LHCN-M2 (cell line): ENCODE data around the gene ZNF554. TPM values are rescaled to one million over a fixed set of nuclear protein-coding genes. Genes with fewer than 3 reads are reported as not detected.

Source experiments
- DNase-seq: peaks from one replicate; pipeline ENCODE4 v3.0.0-alpha.2; 2012; ENCODE audit warnings: low read depth
- polyA plus RNA-seq: library from polyadenylated mRNA; unstranded; fragments of >200 nt; gene quantifications from one replicate; pipeline ENCODE4 v1.2.1, GENCODE V29; 2012; ENCODE audit warnings: missing spikeins
- total RNA-seq: library from RNA; depleted of rRNA; stranded (reverse); fragments of >200 nt; gene quantifications from 2 replicates; pipeline ENCODE4 v1.2.3, GENCODE V29; 2014; rRNA removed

ZNF554 gene
- 1.9 and 2.5 TPM in 2 replicates for total RNA-seq
- 1.5 TPM for polyA plus RNA-seq

GRCh38 chr19:2819540-2820111, at the start of gene ZNF554:
Gene ZNF554, plus strand, starts transcription at chr19:2819868. Its CDS starts 204 bp downstream, at chr19:2820072.
- DNase-seq = peak; percentile 90

DNA sequence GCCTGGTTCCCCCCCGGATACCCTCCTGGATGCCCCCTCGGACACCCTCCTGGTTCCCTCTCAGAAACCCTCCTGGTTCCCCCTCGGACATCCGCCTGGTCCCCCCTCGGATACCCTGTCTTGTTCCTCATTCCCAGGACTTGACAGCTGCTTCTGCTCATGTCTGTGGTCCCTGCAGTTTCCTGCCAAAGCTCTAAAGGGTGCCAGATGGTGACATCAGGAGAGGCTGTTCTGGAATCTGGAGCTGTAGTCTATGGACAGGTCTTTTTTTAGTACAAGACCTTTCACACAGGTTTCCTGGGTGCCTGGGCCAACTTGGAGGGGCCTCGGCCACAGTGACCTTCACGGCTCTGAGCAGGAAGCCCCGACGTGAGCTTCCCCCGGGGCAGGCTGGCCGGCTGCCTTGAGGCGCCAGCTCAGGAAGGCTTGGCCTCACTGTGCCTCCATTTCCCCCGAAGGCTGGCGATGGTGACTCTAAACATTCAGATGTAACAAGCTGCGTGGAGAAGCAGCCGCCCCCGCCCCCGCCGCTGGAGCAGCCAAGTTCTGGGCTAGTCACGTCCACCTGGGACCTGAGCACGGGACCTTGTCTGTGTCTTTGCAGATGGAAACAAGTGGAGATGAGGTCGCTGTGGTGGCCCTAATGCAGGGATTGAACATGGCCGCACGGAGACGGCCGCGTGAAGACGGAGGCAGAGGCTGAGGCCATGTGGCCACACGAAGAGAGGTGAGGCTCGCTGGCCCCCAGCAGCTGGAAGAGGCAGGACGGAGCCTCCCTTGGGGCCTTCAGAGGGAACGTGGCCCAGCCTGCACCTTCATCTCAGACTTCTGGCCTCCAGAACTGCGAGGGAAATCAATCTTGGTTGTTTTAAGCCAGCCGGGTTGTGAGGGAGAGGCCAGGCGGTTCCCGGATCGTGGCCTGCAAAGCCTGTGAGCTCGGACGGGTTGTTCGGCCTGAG, 49.3 kb upstream of the ZNF554 start:
- no peak for DNase-seq

DNA sequence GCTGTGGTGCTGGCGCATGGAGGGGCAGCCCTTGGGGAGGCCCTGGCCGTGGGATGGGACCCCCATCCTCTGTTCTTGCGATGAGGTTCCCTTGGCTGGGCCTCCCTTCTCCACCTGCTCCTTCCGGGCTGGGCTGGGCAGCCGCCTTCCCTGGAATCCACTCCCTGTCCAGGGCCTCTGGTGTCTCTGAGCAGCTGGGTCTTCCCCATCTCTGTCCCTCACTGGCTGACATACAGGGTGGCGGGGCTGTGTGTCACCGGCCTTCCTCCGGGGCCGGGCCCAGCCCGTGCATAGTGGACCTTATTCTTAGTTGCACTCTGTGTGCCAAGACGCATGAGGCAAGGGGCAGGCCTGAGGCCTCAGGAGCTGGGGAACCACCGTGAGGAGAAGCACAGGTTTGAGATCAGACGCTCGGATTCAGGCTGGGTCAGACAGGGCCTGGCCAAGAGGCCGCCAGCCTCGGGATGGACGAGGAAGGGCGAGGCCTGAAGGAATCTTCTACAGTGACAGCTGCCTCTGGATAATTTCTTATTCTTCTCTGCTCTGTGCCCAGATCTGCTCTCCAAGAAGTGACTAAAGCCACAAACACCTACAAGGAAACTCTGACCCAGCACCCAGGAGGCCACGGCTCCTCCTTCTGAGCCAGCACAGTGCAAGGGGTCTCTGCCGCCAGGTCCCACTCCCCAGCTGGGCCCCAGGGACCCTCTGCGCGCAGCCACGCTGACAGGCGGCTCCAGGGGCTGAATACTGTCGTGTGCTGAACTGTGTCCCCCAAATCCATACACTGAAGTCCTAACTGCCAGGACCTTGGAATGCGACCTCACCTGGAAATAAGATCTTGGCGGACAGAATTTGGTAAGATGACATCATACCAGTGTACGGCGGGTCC, 47.6 kb upstream of the ZNF554 start:
- DNase-seq = peak; percentile 53

GRCh38 chr19:2774083-2774679, 45.5 kb upstream of the ZNF554 start:
- DNase-seq = no peak

GRCh38 chr19:2774953-2775555, 44.6 kb upstream of the ZNF554 start:
- no peak for DNase-seq

DNA sequence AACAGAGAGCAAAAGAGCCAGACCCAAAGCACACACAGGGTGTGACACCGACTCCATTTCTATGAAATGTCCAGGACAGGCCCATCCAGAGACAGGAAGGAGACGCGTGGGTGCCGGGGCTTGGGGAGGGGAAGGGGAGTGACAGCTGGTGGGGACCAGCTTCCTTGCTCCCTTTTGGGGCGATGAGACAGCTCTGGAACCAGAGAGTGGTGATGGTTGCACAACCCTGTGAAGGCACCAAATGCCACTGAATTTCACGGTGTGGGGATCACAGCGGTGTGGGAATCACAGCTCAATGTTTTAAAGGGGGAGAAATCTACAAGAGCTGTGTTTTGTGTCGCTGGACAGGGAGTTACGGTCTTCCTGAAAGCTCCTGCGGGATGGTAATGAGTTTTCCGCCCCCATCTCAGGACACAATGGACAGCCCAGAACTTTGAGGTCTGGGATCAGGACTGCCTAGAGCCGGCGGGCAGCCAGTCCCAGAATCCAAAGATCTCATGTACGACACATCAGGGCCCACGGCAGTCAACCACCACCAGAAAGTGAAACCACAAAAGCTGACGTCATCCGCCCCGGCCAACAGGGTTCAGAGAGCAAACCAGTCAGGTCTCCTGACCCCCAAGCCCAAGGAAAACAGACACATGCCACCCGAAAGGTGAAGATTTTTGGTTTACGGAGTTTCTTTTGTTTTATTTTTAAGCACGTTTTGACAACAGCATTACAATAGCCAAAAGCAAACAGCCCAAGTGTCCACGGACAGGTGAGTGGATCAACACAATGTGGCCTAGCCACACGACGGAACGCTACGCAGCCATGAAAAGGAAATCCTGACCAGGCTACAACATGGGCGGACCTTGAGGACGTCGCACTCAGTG, 43.9 kb upstream of the ZNF554 start:
- peak; percentile 85 for DNase-seq

DNA sequence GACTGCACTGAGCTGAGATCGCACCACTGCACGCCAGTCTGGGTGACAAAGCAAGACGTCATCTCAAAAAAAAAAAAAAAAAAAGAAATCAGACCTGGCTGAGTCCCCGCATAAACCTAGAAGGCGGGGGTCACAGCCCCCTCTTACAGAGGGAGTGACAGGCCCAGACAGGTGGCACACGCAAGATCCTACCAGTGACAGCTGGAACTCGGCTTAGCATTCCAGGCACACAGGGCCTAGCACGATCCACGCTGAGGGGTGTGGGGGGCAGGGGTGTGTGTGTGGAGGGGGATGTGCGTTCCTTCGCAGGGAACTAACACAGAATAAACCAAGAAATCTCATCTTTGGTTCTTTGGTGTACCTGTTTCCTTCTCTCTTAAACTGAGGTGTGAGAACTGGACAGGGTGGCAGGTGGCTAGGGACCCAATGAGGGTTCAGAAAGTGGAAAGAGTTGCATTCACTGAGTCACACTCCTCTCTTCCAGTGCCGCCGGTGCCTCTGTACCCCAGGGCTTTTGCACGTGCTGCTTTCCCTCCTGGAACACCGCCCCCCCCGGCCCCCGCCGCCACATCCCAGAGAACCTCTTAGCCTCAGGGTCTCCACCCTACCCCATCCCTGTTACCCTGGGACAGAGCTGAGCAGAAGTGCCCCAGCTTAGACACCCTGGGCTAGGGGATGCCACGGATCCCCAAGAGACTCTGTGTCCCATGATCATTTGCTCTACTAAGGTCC, 41.5 kb upstream of the ZNF554 start:
- no peak for DNase-seq

DNA sequence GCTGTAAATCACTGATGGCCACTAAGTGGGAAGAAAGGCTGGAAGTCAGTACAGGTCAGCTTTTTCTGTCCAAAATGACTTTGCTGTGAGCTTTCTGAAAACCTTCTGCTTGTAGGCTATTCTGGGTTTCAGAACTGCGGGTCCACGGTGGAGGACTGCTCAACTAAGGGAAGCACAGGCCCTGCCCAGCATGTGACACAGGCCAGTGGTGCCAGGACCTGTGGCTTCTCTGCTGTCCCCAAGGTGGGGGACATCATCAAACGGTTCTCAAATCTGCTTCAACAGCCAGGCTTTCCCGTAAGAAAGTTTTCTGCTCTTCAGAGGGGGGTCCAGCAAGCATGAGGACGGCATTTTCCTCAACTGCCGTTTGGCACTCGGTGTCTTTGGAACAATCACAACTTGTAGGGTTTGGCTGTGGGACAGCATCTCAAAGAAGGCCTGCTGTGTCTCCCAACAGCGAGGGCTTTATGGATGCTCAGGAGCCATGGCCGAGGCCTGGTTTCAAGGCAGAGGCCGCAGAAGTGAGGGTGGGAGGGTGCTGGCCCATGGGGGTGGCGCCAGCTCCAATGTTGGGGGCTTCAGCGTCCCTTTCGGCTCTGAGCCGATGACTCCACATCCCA, 40.4 kb upstream of the ZNF554 start:
- DNase-seq = no peak

DNA sequence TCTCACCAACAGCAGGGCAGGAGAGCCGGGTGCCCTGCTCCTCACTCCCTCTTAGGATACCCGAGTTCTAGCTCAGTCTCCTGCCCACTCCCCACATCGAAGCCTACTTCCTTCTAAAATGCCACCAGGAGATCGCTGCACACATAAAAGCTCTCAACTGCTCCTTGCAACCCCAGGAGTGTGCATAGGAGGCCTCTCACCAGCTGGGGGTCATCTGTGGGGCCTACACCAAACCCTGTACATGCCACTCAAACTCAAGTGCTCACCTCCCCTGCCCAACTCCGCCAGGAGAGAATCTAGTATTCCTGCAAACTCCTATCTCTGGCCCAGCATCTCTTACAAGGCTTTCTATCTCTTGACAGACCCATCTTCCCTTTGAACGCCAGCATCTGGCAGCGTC, 39.4 kb upstream of the ZNF554 start:
- no peak for DNase-seq

- no peak for DNase-seq
Observed at GRCh38 chr19:2782329-2782935, 37.2 kb upstream of the ZNF554 start.

- DNase-seq = peak; percentile 99
Observed at GRCh38 chr19:2782936-2783780, 36.5 kb upstream of the ZNF554 start, which contains the start of gene SGTA. Gene SGTA, minus strand, starts transcription at chr19:2783273. Its CDS starts 14,205 bp downstream, at chr19:2769068.

GRCh38 chr19:2783781-2784145, 35.9 kb upstream of the ZNF554 start:
- DNase-seq = no peak

GRCh38 chr19:2785244-2785997, 34.2 kb upstream of the ZNF554 start, which contains the start of gene THOP1:
Gene THOP1, plus strand, starts transcription at chr19:2785503. Its CDS starts 160 bp downstream, at chr19:2785663.
- DNase-seq = peak; percentile 98

DNA sequence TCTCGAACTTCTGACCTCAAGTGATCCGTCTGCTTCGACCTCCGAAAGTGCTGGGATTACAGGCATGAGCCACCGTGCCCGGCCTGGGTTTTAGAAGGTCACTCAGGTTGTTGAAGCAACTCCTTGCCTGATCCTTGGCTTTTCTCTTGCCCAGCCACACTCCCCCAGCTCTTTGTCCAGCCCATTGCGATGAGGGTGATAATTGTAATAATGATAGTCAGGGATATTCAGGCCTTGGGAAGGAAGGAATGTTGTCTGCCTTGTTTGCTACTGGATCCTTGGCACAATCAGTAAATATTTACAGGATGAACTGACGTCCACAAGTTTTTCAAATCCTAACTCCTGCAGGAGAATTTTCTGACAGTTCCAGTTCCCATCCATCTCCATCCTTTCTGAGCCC, 32.6 kb upstream of the ZNF554 start:
- no peak for DNase-seq

DNA sequence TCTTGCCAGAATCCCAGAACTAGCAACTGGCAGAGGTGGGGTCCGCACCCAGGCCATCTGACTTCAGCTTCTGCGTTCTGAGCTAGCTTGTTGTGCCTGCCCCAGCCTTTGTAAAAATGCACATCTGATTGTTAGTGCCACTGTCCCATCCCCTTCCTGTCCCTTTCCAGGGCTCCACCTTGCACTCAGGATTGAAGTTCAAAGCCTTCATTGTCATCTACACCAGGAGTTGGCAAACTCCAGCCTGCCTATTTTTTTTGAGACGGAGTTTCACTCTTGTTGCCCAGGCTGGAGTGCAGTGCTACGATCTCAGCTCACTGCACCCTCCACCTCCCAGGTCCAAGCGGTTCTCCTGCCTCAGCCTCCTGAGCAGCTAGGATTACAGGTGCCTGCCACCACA, 31.4 kb upstream of the ZNF554 start:
- no peak for DNase-seq

GRCh38 chr19:2790194-2790556, 29.5 kb upstream of the ZNF554 start:
- no peak for DNase-seq
